ENCODE results near the gene FMNL3.
A peak's percentile ranks its signal among the peaks of the same experiment; 100 is the strongest.

FMNL3 gene

GRCh38 chr12:49673446-49674317 lies 33.5 kb downstream of the FMNL3 start:
- DNase-seq, result no peak

GRCh38 chr12:49672301-49673217 lies 34.6 kb downstream of the FMNL3 start:
- no peak for DNase-seq

GRCh38 chr12:49671031-49671765 lies 36.0 kb downstream of the FMNL3 start:
- peak in 3 of 4 experiments; percentile 8 to 46 (median 31) for DNase-seq

GRCh38 chr12:49669796-49670195 lies 37.4 kb downstream of the FMNL3 start:
- DNase-seq, result no peak

GRCh38 chr12:49667325-49668090 lies 39.7 kb downstream of the FMNL3 start:
- DNase-seq, result no peak

- DNase-seq, result no peak
Observed at GRCh38 chr12:49666176-49666575, 41.0 kb downstream of the FMNL3 start.

GRCh38 chr12:49665384-49665783 lies 41.8 kb downstream of the FMNL3 start:
- no peak for DNase-seq

- DNase-seq, result no peak
Observed at GRCh38 chr12:49664591-49665239, 42.5 kb downstream of the FMNL3 start.

- DNase-seq, result no peak
Observed at GRCh38 chr12:49664167-49664566, 43.0 kb downstream of the FMNL3 start.

- peak in 3 of 4 experiments; percentile 13 to 61 (median 50) for DNase-seq
Observed at GRCh38 chr12:49662998-49663843, 44.0 kb downstream of the FMNL3 start.

- DNase-seq, result no peak
Observed at GRCh38 chr12:49661746-49662145, 45.5 kb downstream of the FMNL3 start.

- DNase-seq, result no peak
Observed at GRCh38 chr12:49661191-49661590, 46.0 kb downstream of the FMNL3 start.

- DNase-seq, result no peak
Observed at GRCh38 chr12:49659753-49660152, 47.5 kb downstream of the FMNL3 start.

GRCh38 chr12:49658276-49658675 lies 48.9 kb downstream of the FMNL3 start:
- DNase-seq, result no peak

- DNase-seq, result no peak
Observed at GRCh38 chr12:49655595-49656236, 51.5 kb downstream of the FMNL3 start.

- DNase-seq, result no peak
Observed at GRCh38 chr12:49654715-49655114, 52.5 kb downstream of the FMNL3 start.

GRCh38 chr12:49652921-49653520 lies 54.2 kb downstream of the FMNL3 start:
- no peak for DNase-seq

GRCh38 chr12:49651855-49652254 lies 55.4 kb downstream of the FMNL3 start:
- DNase-seq, result no peak

GRCh38 chr12:49649892-49650291 lies 57.3 kb downstream of the FMNL3 start:
- no peak for DNase-seq

GRCh38 chr12:49649445-49649844 lies 57.8 kb downstream of the FMNL3 start:
- DNase-seq, result no peak

Measured in activated naive CD4-positive, alpha-beta T cell (primary cell).